Stimulated activated CD4-positive, alpha-beta T cell treated with anti-CD3 and anti-CD28 coated beads, Interleukin-2, amount 100 ng/mL, for 48 hours (primary cell): ENCODE measurements around the gene CLK2.

Source experiments
- DNase-seq, 2 donors: peaks; one replicate each; pipeline ENCODE4 v3.0.0-alpha.2; 2020

The CLK2 gene

DNA sequence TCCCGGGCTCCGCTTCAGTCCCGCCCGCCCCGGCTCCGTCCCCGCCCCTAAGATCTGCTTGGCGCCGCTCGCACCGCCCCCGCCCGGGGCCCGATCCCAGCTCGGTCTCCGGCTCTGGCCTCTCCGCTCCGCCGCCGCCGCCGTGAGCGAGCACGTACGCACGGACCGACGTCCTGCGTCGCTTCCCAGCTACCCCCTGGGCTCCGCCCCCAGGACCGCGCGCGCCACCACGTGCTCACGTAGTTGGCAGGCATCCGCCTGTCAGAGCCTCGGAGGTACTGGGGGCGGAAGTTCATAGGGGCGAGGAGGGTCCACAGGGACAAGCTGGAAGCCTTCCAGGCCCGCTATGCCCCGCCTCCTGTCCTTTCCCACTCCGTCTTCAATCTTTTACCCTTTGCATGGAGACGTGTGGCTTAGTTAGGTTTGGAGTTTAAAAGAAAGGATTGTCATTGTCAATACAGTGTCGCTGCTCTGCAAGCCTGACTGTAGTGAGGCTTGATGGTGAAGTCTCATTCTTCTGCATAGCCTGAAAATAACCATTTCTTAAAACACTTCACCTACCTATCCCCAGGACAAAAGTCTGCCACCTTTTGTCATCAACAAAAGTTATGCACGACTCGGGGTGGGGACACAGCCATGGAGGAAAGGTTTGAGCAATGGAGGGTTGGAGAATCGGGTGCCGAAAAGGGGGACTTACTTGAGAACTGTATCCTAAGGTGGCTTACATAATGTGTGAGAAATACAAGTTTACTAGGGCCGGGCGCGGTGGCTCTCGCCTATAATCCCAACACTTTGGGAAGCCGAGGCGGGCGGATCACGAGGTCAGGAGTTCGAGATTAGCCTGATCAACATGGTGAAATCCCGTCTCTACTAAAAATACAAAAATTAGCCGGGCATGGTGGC is at the start of gene CLK2:
Gene CLK2 (minus strand): TSS at position 162 of the 903 bp plus-strand sequence. CDS start 2,527 bp downstream, outside the sequence.
- peak; percentile 92 to 95 for DNase-seq

DNA sequence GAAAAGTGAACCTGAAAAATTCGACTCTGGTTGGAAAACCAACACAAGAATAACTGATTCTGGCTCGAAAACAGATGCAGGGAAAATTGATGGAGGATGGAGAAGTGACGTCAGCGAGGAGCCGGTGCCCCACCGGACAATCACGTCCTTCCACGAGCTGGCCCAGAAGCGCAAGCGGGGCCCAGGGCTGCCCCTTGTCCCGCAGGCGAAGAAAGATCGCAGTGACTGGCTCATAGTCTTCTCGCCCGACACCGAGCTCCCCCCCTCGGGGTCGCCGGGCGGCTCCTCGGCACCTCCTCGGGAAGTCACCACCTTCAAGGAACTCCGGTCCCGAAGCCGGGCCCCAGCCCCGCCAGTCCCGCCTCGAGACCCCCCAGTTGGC is 49.3 kb upstream of the CLK2 start:
- no peak for DNase-seq

DNA sequence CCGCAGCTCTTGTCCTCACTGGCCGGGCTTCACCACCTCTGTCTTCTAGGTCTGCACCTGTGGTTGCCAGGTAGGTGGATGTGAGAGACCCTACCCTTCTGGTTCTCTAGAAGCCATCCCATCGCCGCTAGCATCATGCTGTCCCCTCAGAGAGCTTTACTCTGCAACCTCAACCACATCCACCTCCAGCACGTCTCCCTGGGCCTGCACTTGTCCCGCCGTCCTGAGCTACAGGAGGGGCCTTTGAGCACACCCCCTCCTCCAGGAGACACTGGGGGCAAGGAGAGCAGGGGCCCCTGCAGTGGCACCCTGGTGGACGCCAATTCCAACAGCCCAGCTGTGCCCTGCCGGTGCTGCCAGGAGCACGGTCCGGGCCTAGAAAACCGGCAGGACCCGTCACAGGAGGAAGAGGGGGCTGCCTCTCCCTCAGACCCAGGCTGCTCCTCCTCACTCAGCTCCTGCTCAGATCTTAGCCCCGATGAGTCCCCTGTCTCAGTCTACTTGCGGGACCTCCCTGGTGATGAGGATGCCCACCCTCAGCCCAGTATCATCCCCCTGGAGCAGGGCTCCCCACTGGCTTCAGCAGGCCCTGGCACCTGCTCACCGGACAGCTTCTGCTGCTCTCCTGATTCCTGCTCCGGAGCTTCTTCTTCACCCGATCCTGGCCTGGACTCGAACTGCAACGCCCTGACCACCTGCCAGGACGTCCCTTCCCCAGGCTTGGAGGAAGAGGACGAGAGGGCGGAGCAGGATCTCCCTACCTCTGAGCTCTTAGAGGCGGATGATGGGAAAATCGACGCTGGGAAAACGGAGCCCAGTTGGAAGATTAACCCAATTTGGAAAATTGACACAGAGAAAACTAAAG is 48.6 kb upstream of the CLK2 start:
- DNase-seq: no peak

DNA sequence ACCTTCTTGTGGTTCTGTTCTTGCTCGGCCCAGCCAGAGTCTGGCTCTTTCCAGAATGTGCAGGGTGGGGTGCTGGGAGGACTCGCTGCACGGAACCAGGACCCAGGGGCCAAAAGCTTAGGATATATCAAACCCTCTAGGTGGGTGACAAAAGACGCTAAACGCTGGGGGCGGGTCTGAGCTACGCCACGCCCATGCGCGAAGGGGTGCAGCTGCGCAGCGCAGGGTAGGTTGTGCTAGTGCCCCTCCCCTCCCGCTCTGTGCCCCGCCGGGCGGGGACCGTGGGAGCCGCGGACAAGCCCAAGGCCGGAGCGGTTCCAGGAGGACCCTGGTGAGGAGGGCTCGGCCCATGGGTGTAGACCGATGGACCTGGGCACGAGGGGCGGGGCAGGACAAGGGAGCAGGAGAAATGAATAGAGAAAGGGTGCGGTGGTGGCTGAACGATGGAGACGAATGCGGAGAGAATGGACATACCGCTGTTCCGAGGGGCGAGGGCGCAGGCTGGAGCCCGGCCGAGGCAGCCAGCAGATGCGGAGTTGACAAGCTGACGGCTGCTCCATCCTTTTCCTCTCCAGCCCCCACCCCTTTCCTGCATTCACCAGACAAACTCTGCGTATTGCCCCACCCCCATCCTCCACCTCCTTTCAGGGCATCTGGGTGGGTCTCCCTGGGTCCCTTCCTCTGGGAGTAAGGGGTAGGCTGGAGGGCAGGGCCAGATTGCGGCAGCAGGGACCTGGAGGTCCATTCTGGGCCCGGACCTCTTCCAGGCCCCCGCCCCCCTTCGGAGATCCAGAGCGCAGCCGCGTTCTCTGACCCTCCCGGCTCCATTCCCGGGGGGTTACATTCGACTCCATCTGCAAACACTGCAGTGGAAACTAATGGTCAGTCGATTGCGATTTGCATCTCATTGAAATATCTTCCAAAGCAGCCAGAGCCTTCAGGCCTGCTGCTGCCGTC is 47.6 kb upstream of the CLK2 start, which contains the start of gene RUSC1:
Gene RUSC1 (plus strand): TSS at position 234 of the 957 bp plus-strand sequence. CDS start 880 bp downstream, outside the sequence.
- peak; percentile 64 to 68 for DNase-seq

DNA sequence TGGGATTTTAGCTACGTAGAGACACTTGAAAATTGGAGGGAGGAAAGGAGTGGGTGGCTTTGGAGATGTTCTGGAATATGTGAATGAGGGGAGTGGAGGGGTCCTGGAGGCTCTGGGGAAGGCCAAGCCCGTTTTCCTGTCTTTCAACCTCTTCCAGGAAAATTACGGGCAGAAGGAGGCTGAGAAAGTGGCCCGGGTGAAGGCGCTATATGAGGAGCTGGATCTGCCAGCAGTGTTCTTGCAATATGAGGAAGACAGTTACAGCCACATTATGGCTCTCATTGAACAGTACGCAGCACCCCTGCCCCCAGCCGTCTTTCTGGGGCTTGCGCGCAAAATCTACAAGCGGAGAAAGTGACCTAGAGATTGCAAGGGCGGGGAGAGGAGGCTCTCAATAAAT is 46.9 kb upstream of the CLK2 start:
- DNase-seq: no peak

DNA sequence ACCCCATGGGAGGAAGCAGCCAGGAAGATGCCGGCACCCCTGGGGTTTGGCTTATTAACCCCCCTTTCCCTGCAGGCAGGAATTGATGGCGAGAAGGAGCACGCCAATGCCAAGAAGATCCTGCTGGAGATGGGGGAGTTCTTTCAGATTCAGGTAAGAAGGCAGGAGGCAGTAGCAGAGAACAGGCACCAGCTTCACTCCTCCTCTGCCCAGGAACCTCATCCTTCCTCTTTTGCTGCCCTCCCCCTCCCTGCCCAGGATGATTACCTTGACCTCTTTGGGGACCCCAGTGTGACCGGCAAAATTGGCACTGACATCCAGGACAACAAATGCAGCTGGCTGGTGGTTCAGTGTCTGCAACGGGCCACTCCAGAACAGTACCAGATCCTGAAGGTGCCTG is 46.2 kb upstream of the CLK2 start:
- no peak for DNase-seq

DNA sequence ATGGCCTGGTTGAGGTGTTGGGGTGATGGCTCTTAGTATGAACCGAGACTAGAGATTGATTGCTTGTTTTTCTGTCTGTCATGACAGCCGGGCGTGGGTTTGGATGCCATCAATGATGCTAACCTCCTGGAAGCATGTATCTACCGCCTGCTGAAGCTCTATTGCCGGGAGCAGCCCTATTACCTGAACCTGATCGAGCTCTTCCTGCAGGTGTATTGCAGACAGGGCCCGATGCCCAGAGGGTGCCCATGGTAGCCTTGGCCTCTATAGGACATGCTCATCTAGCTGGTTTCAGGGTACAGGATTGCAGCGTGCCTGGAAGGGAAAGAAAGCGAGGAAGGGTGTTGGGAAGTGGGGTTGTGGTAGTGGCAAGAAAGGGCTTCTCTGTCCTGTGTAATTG is 44.8 kb upstream of the CLK2 start:
- DNase-seq: no peak

DNA sequence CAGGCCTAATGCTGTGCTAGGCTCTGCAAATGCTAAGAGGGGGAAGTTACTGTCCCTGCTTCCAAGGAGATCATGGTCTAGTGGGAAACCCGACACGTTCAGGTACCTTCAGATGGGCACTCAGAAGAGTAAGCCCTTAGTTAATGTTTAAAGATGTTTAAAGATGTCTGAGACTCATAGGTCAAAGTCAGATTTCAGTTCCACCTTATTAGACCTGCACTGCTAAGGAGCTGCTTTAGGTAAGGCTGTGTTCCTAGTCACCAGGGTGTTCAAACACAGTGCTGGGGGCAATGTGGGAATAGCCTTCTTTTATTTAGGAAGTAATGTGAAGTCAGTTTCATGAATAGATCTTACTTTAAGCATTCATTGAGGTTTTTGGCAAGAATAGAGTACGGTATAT is 43.6 kb upstream of the CLK2 start:
- no peak for DNase-seq

DNA sequence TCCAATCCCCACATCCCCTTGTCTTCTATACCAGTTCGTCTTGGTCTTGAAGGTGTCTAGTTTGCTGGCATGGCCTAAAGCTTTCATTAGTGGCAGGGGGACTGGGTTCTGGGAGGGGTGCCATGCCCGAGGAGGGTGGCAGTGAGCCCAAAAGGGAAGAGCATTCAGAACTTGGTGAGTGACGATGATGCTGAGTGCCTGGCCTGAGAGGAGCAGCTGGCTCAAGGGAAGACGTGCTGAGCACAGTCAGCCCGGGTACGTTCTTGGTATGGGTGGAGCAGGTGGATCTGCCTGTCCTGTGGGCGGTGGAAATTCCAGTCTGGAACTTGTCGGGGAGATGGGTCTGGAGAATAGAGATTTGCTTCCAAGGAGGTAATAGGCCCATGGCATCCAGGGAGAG is 40.0 kb upstream of the CLK2 start:
- no peak for DNase-seq

DNA sequence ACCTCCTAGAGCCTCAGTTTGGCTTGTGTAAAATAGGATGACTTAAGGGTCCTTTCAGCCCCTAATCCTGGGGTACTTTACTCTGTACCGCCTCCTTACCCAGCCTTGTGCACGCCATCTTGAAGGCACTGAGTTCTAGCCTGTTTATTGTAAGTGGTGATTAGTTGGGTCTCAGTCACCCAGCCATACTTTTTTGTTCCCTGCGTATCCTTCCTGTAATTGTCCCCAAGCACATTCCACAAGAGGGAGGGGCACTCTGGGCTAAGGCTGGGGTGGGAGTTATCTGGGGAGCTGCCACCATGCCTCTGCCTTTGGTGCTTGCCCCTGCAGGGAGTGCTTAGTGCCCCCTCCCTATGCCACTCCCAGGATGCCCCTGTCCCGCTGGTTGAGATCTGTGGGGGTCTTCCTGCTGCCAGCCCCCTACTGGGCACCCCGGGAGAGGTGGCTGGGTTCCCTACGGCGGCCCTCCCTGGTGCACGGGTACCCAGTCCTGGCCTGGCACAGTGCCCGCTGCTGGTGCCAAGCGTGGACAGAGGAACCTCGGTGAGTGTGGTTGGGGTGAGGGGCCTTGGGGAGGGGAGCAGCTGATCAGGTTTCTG is 36.2 kb upstream of the CLK2 start:
- DNase-seq: no peak

DNA sequence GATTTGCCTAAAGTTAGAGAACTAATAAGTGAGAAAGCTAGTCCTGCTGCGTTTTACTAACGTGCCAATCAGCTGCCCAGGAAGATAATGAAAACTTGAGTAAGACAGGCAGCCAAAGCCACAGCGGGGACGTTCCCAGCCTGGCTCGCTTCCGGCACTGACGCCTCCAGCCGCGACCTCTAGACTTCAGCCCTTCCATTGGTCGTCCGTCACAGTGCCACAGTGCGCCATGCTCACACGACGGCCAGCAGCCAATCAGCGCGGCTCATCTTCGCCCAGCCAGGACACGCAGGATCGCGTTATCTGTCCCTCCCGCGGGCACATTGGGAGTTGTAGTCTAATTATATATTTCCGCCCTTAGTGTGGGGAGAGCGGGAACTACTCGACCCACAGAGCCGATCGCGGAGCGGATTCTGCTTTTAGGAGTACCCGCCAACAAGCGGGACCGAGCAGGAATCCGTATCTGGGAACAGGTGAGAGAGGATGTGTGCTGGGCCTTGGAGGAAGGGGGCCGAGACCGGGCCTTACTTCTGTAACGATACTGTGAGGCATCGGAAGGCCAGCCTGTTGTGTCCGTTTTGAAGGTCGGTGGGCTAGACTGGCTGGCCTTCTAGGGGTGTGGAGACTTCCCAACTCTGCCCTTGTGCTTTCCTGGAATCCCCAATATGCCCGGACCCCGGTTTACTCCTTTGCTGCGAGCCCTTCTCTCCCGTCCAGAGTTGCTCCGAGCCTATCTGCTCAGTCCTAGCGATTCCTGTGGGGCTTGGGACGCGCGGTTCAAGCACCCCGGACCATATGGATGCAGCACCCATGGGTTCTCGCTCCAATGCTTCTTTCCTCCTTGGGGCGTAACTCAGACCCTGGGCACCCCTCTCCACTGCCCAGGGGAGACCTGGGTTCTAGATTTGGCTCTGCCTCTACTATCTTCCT is 35.5 kb upstream of the CLK2 start, which contains the start of gene FDPS:
Gene FDPS (plus strand): TSS at position 374 of the 930 bp plus-strand sequence. CDS start 924 bp downstream, outside the sequence.
- peak; percentile 92 for DNase-seq

DNA sequence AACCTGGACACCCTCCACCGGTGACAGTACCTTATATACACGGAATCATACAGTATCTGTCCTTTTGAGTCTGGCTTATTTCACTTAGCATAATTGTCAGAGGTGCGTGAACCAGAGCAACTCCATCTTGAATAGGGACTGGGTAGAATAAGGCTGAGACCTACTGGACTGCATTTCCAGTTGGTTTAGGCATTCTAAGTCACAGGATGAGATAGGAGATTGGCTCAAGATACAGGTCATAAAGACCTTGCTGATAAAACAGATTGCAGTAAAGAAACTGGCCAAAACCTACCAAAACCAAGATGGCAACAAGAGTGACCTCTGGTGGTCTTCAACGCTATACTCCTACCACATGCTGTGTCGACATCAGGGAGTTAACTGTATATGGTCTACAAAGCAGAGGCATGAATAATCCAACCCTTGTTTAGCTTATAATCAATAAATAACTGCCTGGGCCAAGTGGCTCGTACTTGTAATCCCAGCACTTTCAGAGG is 34.0 kb upstream of the CLK2 start:
- no peak for DNase-seq

DNA sequence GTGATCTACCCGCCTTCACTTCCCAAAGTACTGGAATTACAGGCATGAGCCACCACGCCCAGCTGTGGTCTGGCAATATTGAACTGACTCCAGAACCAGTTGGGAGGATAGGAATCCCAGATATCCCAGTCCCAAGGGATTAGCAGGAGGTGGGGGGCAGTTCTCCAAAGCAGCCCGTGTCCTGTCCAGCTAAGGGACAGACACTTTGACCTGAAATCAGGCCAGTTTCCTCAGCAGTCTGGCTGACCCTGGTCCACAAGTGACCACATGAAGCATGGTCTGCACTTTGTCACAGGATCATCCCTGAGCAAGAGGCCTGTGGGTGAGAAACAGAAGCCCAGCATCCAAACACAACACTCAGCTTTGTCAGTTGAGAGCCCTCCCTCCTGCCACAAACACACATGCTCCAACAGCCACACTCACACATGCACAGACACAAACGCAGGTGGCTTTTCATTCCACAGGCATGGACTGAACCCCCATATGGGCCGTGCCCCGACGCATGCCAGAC is 32.6 kb upstream of the CLK2 start:
- DNase-seq: no peak

DNA sequence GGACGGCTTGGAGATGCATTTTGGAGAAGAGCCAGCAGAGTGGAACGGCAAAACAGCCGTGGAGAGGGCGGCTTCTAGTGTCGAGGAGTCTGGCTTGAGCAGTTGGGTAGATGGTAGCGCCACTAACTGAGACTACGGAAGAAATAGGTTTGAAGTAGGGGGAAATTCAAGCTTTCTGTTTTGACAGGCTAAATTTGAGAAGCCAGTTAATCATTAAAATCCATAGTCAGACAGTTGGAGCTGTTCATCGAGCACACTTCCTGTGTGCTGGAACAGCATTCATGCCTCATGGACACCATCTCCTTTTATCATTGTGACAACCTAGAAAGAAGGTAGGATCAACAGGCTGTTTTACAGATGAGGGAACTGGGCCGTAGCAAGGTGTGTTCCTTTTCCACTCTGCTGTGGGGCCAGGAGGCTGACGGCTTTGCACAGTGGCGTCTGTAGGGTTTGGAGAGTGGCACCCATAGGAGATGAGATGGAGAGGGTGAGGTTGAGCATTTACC is 31.3 kb upstream of the CLK2 start:
- DNase-seq: no peak

DNA sequence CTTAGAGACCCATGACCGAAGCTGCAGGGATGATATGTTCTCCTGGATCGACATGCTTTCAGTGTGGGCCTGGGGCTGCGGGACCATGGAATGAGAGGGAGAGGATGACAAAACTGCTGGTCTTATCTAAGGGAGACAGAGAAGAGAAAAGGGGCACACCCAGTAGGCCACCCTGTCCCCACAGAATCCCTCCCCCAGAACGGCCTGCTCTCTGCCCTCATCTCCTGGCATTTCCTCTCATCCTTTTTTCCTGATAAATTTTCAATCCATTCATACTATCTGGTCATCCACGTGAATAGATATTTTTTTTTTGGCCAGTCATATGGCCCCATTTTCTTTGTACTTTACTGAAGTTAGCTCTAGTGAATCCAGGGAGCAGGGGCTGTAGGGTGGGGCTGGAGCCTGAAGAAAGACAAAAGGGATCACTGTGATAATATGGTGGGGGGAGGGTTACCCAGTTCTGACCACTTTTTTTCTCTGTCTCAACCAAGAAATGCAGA is 28.1 kb upstream of the CLK2 start, which contains the start of gene PKLR:
Gene PKLR (minus strand): TSS at position 97 of the 500 bp plus-strand sequence. CDS start 43 bp downstream, at position 54.
- no peak for DNase-seq

DNA sequence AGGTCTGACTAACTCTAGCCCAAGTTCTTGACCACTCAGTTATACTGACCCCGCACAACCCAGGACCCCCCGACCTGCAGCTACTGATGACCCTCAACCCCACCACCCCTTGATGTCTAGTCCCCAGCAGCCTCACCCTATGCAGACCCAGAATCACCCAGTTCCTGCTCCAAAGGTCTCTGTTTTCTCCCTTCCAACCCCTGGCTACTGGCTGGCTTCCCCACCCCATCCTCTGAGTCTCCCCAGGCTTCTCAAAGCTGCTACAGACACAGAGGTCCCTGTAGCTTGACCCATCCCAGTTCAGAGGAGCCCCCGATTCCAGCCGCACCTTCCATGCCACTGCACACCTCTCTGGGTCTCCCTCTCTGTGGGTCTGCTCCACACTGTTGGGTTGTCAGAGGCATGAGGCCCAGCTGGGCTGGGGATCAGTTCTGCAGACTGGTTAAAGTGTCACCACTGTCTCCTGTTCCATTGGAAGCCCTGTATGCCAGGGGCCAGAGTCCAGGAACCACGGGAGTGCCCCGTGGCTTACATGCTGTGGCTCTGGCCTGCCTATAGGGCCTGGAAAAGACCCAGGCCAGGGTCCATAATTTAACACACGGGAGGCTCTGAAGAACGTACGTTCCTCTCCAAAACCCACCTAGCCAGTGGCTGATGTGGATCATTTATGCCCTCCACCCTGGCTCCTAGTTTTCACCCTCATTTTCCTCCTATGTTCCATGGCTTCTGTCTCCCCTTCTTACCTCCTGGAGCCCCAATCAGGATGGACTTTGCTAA is 27.4 kb upstream of the CLK2 start:
- DNase-seq: no peak

DNA sequence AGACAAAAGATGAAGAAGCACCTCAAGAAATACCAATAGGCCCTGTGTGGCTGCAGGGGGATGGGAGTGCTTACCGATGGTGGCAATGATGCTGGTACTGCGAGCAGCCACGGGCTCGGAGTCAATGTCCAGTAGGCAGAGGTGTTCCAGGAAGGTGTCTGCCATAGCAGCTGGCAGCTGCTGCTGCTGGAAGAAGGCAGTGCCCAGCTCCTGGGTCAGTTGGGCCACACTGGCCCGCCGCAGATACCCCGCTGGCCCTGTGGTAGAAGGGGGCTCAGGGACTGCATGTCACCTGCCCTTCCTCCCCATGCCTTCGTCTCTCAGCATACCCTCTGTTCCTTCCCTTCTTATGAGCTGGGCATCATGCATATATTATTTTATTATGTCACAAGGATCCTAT is 26.7 kb upstream of the CLK2 start:
- DNase-seq: no peak

DNA sequence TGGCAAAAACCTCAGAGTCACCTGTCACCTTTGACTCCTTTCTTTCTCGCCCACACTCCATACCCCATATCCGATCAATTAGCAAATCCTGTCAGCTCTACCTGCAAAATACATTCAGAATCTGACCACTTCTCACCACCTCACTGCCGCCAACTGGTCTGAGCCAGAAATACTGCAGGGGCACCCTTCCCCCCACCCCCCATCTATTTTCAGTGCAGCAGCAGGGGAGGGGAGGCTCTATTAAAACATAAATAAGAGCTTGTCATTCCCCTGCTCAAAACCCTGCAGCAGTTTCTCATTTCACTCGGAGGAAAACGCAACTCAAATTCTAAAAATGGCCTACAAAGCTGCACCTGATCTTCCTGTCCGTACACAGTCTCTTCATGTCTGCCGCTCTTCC is 24.1 kb upstream of the CLK2 start:
- DNase-seq: no peak

DNA sequence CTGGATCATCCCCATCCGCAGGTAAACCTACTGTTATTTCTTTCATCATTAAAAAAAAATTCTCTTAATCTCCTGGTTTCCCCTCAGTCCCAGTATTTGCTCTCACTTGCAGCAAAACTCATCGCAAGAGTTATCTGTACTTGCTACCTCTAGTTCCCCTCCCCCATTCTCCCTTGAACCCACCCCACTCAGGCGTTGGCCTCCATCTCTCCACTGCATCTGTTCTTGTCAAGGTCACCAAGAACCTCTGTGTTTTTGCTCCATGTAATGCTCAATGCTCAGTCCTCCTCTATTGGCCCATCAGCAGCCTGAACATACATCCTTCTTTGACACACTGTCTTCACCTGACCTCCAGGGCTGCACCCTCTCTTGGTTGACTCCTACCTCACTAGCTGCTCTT is 23.4 kb upstream of the CLK2 start:
- no peak for DNase-seq
